ENCODE measurements around the gene ENAH.

- TF ChIP-seq CTCF (IDR thresholded peaks at IDR 0.05; ENCODE audit: insufficient read depth, low read length, poor library complexity, severe bottlenecking) = no peak
- no peak for TF ChIP-seq EZH2phosphoT487 (conservative IDR thresholded peaks at IDR 0.05; ENCODE audit: low read length)
These were observed 207.0 kb downstream of the ENAH start for GRCh38 chr1:225445639-225446594.
